Smooth muscle cell (in vitro differentiated cells): Measurements from ENCODE around the gene PRKD1. TPM values are rescaled to one million over a fixed set of nuclear protein-coding genes. Genes with fewer than 3 reads are reported as not detected.
"Not testable (repeated sequence)": the region's sequence is repeated elsewhere in the genome, so short reads cannot be mapped to it uniquely, and the experiment has no call there.

Source experiments
- DNase-seq: peaks from one replicate; lab custom pipeline; 2025; ENCODE audit not compliant: unreplicated experiment; lab: John Stamatoyannopoulos, UW
- H2AFZ ChIP-seq: fragments of 200-600 bp; sonication (generic); 2 replicates; pipeline ENCODE4 v1.6.0; 2016; ENCODE audit warnings: antibody characterized with exemption, low read depth, mild to moderate bottlenecking
- H3F3A ChIP-seq: fragments of 200-600 bp; sonication (generic); 2 replicates; pipeline ENCODE4 v1.6.0; 2017; ENCODE audit warnings: antibody characterized with exemption, low read depth
- H3K27ac ChIP-seq: fragments of 200-600 bp; sonication (generic); 2 replicates; pipeline ENCODE4 v1.5.1; 2016; ENCODE audit warnings: low read depth, mild to moderate bottlenecking
- H3K27me3 ChIP-seq: fragments of 200-600 bp; sonication (generic); 2 replicates; pipeline ENCODE4 v1.6.1; 2016; ENCODE audit warnings: low read depth, mild to moderate bottlenecking
- H3K36me3 ChIP-seq: fragments of 200-600 bp; sonication (generic); 2 replicates; pipeline ENCODE4 v1.5.1; 2016; ENCODE audit warnings: low read depth
- H3K4me1 ChIP-seq: fragments of 200-600 bp; sonication (generic); 2 replicates; pipeline ENCODE4 v1.5.1; 2016; ENCODE audit warnings: low read depth
- H3K4me2 ChIP-seq: fragments of 200-600 bp; sonication (generic); 2 replicates; pipeline ENCODE4 v1.6.0; 2016; ENCODE audit warnings: mild to moderate bottlenecking
- H3K4me3 ChIP-seq: fragments of 200-600 bp; sonication (generic); 2 replicates; pipeline ENCODE4 v1.5.1; 2016; ENCODE audit warnings: mild to moderate bottlenecking
- H3K79me2 ChIP-seq: fragments of 200-600 bp; sonication (generic); 2 replicates; pipeline ENCODE4 v1.6.0; 2016; ENCODE audit warnings: low read depth, mild to moderate bottlenecking
- H3K9ac ChIP-seq: fragments of 200-600 bp; sonication (generic); 2 replicates; pipeline ENCODE4 v1.6.0; 2016; ENCODE audit warnings: low read depth
- H3K9me3 ChIP-seq: fragments of 200-600 bp; sonication (generic); replicated peaks from 2 replicates; pipeline ENCODE4 v1.5.1; 2016; ENCODE audit warnings: low read depth
- H4K20me1 ChIP-seq: fragments of 200-600 bp; sonication (generic); 2 replicates; pipeline ENCODE4 v1.6.0; 2016; ENCODE audit warnings: low read depth
- WGBS: methylation state at CpG from one replicate; pipeline ENCODE4 v1.1.7; 2016; ENCODE audit warnings: low lambda C conversion rate; 5-methylcytosine and 5-hydroxymethylcytosine counted together
- polyA plus RNA-seq: library from polyadenylated mRNA; unstranded; fragments of >200 nt; fragmentation: Nextera tagmentation; extraction: Ambion mirVana; gene quantifications from 2 replicates; pipeline ENCODE4 v1.2.1, GENCODE V29; 2016
- total RNA-seq: library from RNA; depleted of rRNA; stranded (reverse); fragments of >200 nt; gene quantifications from 2 replicates; pipeline ENCODE4 v1.2.3, GENCODE V29; 2014
- TF ChIP-seq, protein P1 (sequence below): fragments of 200-600 bp; sonication (generic); IDR thresholded peaks from 2 replicates; pipeline ENCODE4 v1.5.1; 2017; ENCODE audit warnings: borderline replicate concordance, mild to moderate bottlenecking, antibody characterized with exemption; ENCODE audit not compliant: insufficient read depth, poor library complexity, severe bottlenecking

The PRKD1 gene
- total and polyA plus RNA-seq, 2 experiments from 2014 or later, result 3.7 to 7.2 TPM

DNA sequence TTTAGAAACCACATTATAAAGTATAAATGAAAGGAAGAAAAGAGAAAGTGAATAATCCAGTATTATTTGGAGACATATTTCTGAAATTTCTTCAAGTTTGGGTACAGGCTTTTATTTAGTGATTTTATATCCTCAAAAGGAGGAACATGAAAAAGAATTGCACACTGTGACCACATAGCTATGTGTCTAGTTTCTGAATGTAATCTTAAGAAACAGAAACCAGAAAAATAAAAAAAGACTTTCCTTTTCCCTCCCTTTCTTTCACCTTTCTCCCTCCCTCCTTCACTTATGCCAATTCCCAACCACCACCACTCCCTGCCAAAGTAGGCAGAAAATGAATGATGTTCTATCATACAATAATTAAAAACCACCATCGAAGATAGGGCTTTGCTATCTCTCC lies 189.6 kb downstream of the PRKD1 start:
- WGBS, result 85% methylated on average over 1 of the region's 1 CpG
- H3K4me1 ChIP-seq, result no peaks in the 10 kb centered on the region
- no peak overlapping the region for H3K9ac ChIP-seq
- H3K4me2 ChIP-seq, result no peak overlapping the region
- no peak overlapping the region for H2AFZ ChIP-seq
- no peaks in the 10 kb centered on the region for H3F3A ChIP-seq
- no peaks in the 10 kb centered on the region for H3K27me3 ChIP-seq
- peaks cover 7% of the 10 kb centered on the region for H4K20me1 ChIP-seq
- DNase-seq, result no peak
- TF ChIP-seq, protein P1, sequence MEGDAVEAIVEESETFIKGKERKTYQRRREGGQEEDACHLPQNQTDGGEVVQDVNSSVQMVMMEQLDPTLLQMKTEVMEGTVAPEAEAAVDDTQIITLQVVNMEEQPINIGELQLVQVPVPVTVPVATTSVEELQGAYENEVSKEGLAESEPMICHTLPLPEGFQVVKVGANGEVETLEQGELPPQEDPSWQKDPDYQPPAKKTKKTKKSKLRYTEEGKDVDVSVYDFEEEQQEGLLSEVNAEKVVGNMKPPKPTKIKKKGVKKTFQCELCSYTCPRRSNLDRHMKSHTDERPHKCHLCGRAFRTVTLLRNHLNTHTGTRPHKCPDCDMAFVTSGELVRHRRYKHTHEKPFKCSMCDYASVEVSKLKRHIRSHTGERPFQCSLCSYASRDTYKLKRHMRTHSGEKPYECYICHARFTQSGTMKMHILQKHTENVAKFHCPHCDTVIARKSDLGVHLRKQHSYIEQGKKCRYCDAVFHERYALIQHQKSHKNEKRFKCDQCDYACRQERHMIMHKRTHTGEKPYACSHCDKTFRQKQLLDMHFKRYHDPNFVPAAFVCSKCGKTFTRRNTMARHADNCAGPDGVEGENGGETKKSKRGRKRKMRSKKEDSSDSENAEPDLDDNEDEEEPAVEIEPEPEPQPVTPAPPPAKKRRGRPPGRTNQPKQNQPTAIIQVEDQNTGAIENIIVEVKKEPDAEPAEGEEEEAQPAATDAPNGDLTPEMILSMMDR, result no peak
- H3K79me2 ChIP-seq, result peaks cover 3% of the 10 kb centered on the region
- no peaks in the 10 kb centered on the region for H3K36me3 ChIP-seq
- no peaks in the 10 kb centered on the region for H3K9me3 ChIP-seq
- no peak overlapping the region for H3K27ac ChIP-seq
- no peak overlapping the region for H3K4me3 ChIP-seq

DNA sequence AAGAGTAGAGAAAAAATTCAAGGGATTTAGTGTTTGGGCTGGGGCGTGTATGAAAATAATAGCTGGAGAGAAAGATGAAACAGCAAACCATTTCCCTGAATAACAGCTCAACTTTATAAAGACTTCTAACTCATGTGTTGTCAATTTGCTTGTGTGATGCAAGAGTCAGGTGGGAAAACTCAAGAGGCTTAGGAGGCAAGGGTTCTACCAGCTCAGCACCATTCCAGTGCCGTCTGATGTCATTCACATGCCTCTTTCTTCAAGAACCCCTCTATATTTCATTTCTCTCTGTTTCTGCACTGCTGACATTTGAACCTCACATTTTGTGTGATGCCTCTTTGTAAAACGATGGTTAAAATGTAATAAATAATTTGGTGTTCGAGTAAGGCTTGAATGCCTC lies 192.2 kb downstream of the PRKD1 start:
- H3K27ac ChIP-seq, result no peak overlapping the region
- DNase-seq, result no peak
- no peaks in the 10 kb centered on the region for H3K36me3 ChIP-seq
- no peak overlapping the region for H3K9ac ChIP-seq
- no peak overlapping the region for H3K4me3 ChIP-seq
- H2AFZ ChIP-seq, result no peak overlapping the region
- H3K79me2 ChIP-seq, result no peaks in the 10 kb centered on the region
- no peak overlapping the region for H3K4me2 ChIP-seq
- H3F3A ChIP-seq, result no peaks in the 10 kb centered on the region
- no peaks in the 10 kb centered on the region for H3K9me3 ChIP-seq
- no peaks in the 10 kb centered on the region for H3K4me1 ChIP-seq
- H4K20me1 ChIP-seq, result no peaks in the 10 kb centered on the region
- TF ChIP-seq, protein P1, result no peak
- WGBS, result 94% methylated on average over 4 of the region's 4 CpGs
- no peaks in the 10 kb centered on the region for H3K27me3 ChIP-seq

DNA sequence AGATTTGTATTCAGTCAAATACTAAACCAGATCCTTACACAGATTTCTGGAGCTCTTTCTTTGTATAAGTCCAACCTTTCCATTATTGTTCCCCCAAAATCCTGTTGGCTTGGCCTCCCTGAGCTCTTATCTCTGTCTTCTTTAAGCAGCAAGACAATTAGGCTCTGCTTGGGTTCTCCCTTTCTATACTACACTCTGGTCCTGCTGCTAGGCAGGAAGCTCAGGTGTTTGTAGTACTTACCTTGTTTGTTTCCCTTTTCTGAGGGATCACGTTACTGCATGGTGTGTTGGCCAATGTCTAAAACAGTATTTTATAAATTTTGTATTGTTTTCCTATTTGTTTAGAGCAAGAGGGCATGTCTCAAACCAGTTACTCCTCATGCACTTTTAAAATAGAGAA lies 192.9 kb downstream of the PRKD1 start:
- no peaks in the 10 kb centered on the region for H3K9me3 ChIP-seq
- H4K20me1 ChIP-seq, result no peaks in the 10 kb centered on the region
- H3K4me2 ChIP-seq, result no peak overlapping the region
- no peaks in the 10 kb centered on the region for H3K36me3 ChIP-seq
- no peak overlapping the region for H3K27ac ChIP-seq
- DNase-seq, result no peak
- no peak overlapping the region for H2AFZ ChIP-seq
- H3K79me2 ChIP-seq, result no peaks in the 10 kb centered on the region
- H3K4me1 ChIP-seq, result no peaks in the 10 kb centered on the region
- no peaks in the 10 kb centered on the region for H3K27me3 ChIP-seq
- TF ChIP-seq, protein P1, result no peak
- H3K9ac ChIP-seq, result no peak overlapping the region
- H3F3A ChIP-seq, result no peaks in the 10 kb centered on the region
- no peak overlapping the region for H3K4me3 ChIP-seq
- WGBS, result 49% methylated on average over 1 of the region's 1 CpG

DNA sequence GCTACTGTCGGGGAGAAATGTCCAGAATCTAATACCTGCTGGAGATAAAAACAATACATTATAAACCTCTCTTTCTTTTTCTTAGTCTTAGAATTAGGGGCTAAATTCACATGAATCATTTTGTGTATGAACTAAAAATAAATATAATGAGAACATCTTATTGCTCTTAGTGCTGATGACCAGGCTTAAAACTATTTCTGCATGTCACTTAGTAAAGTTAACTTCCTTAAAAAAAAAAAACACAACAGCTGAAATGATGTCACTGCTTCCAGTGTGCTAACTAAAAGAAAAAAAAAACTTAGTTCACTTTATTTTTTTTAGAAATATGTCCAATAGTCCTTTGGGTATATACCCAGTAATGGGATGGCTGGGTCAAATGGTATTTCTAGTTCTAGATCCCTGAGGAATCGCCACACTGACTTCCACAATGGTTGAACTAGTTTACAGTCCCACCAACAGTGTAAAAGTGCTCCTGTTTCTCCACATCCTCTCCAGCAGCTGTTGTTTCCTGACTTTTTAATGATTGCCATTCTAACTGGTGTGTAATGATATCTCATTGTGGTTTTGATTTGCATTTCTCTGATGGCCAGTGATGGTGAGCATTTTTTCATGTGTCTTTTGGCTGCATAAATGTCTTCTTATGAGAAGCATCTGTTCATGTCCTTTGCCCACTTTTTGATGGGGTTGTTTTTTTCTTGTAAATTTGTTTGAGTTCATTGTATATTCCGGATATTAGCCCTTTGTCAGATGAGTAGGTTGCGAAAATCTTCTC lies 200.9 kb downstream of the PRKD1 start:
- DNase-seq, H3K79me2 ChIP-seq, H3F3A ChIP-seq, H4K20me1 ChIP-seq, H3K4me2 ChIP-seq, H3K9ac ChIP-seq, H3K9me3 ChIP-seq, H3K27me3 ChIP-seq, H3K27ac ChIP-seq, H3K4me1 ChIP-seq, H2AFZ ChIP-seq, H3K4me3 ChIP-seq, H3K36me3 ChIP-seq: not testable (repeated sequence)
- 95% methylated on average over 4 of the region's 4 CpGs for WGBS
